HG03060 (cell line): ENCODE results near the gene RAB11FIP2.
A peak's percentile ranks its signal among the peaks of the same experiment; 100 is the strongest.
"Not testable (repeated sequence)": the region's sequence is repeated elsewhere in the genome, so short reads cannot be mapped to it uniquely, and the experiment has no call there.

Experiments used
- ATAC-seq: cut with Tn5 transposase; IDR thresholded peaks from one replicate; pipeline ENCODE4 v1.9.1; 2021; ENCODE audit warnings: low read depth, moderate number of reproducible peaks; ENCODE audit not compliant: unreplicated experiment

Gene RAB11FIP2

GRCh38 chr10:118046395-118047156 is at the start of gene RAB11FIP2:
RAB11FIP2 (minus strand) TSS chr10:118046941; CDS start chr10:118046163, 778 bp downstream.
- ATAC-seq = peak; percentile 82

GRCh38 chr10:118096022-118096421 is 49.3 kb upstream of the RAB11FIP2 start:
- no peak for ATAC-seq

GRCh38 chr10:118092209-118092608 is 45.5 kb upstream of the RAB11FIP2 start:
- ATAC-seq = no peak

- ATAC-seq = no peak
Observed at GRCh38 chr10:118080817-118081216, 34.1 kb upstream of the RAB11FIP2 start.

GRCh38 chr10:118076705-118077104 is 30.0 kb upstream of the RAB11FIP2 start:
- no peak for ATAC-seq

GRCh38 chr10:118072840-118073239 is 26.1 kb upstream of the RAB11FIP2 start:
- ATAC-seq = no peak

GRCh38 chr10:118067389-118067788 is 20.6 kb upstream of the RAB11FIP2 start:
- not testable (repeated sequence) for ATAC-seq

- no peak for ATAC-seq
Observed at GRCh38 chr10:118062798-118063238, 16.1 kb upstream of the RAB11FIP2 start.

GRCh38 chr10:118058371-118058770 is 11.6 kb upstream of the RAB11FIP2 start:
- ATAC-seq = no peak

- ATAC-seq = no peak
Observed at GRCh38 chr10:118057361-118057760, 10.6 kb upstream of the RAB11FIP2 start.

- ATAC-seq = no peak
Observed at GRCh38 chr10:118054383-118054782, 7.6 kb upstream of the RAB11FIP2 start.

- ATAC-seq = no peak
Observed at GRCh38 chr10:118052816-118053215, 6.1 kb upstream of the RAB11FIP2 start.

GRCh38 chr10:118047880-118048279 is 1.1 kb upstream of the RAB11FIP2 start:
- no peak for ATAC-seq

GRCh38 chr10:118047157-118047719 is 497 bp upstream of the RAB11FIP2 start:
- ATAC-seq = peak; percentile 18

- peak; percentile 6 for ATAC-seq
Observed at GRCh38 chr10:118045837-118046394, 825 bp downstream of the RAB11FIP2 start.

- ATAC-seq = no peak
Observed at GRCh38 chr10:118045158-118045836, 1.4 kb downstream of the RAB11FIP2 start.

GRCh38 chr10:118042827-118043242 is 3.9 kb downstream of the RAB11FIP2 start:
- no peak for ATAC-seq

GRCh38 chr10:118042336-118042735 is 4.4 kb downstream of the RAB11FIP2 start:
- ATAC-seq = no peak

GRCh38 chr10:118041316-118041715 is 5.4 kb downstream of the RAB11FIP2 start:
- no peak for ATAC-seq

- no peak for ATAC-seq
Observed at GRCh38 chr10:118036281-118036875, 10.4 kb downstream of the RAB11FIP2 start.
